Temporal lobe (tissue), 1 donor: Measurements from ENCODE around the gene ARMCX4. TPM values are rescaled to one million over a fixed set of nuclear protein-coding genes. Genes with fewer than 3 reads are reported as not detected.

Experiments
- total RNA-seq: library from RNA; depleted of rRNA; stranded (reverse); fragments of >200 nt; gene quantifications from one replicate; pipeline ENCODE4 v1.2.3, GENCODE V29; 2014

The ARMCX4 gene
- total RNA-seq, 1 donor from 2014 or later: 11.8 TPM

Other genes starting within 250 kb of the ARMCX4 start
- under 0.01 TPM for gene TAF7L, start 194.1 kb upstream of the ARMCX4 start, total RNA-seq
- 7.1 TPM for gene TIMM8A, start 136.7 kb upstream of the ARMCX4 start, total RNA-seq
- 0.49 TPM for gene BTK, start 99.3 kb upstream of the ARMCX4 start, total RNA-seq
- 391 TPM for gene RPL36A, start 94.4 kb upstream of the ARMCX4 start, total RNA-seq
- 16.5 TPM for gene GLA, start 77.5 kb upstream of the ARMCX4 start, total RNA-seq
- 71.3 TPM for gene HNRNPH2, start 77.2 kb upstream of the ARMCX4 start, total RNA-seq
- 67.9 TPM for gene ARMCX1, start 65.1 kb downstream of the ARMCX4 start, total RNA-seq
- 25.8 TPM for gene ARMCX6, start 132.5 kb downstream of the ARMCX4 start, total RNA-seq
- gene ARMCX3, start 137.7 kb downstream of the ARMCX4 start, total RNA-seq: 61.7 TPM
- gene ARMCX2, start 174.4 kb downstream of the ARMCX4 start, total RNA-seq: 56.3 TPM